Placental pericyte (primary cell): Measurements from ENCODE around the gene FAN1. TPM values are rescaled to one million over a fixed set of nuclear protein-coding genes. Genes with fewer than 3 reads are reported as not detected.

Source experiments
- small RNA-seq: library from RNA; depleted of rRNA; stranded (forward); fragments of <200 nt; gene quantifications from one replicate; pipeline ENCODE3, GENCODE V24; 2012; ENCODE audit warnings: low replicate concordance
- total RNA-seq: library from RNA; depleted of rRNA; stranded (reverse); fragments of >200 nt; gene quantifications from 2 replicates; pipeline ENCODE4 v1.2.3, GENCODE V29; 2012

Gene FAN1
- total RNA-seq, result 13.1 and 18.9 TPM in 2 replicates

DNA sequence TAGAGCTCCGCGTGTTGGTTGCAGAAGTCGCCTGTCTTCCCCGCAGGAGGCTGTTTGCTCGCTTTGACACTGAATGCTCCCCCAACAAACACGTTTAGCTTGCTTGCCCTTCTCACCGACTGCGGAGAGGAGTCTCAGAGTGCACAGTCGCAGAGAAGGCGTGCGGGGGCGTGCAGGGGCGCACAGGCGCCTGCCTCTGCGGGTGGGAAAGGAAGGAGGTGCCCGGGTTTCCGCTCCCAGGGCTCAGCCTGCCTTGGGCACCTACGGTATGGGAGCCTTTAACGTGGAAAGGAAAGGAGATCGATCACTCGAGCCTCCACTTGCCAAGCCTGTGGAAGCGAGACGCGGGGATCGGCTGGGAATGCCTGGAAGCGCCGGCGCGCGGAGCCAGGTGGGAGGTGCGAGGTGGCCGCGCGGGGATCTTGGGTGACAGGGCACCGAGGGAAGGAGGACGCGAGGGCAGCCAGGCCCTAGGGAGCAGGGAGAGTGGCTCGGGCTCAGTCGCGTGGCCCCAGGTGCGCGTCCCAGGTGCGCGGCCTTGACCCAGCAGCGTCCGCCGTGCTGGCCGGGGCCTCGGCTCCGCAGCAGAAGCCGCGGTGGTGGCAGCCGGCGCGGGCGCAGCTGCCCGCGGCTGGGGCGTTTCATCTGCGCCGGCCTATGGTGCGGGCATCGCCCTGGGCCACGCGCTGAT lies at the start of gene FAN1:
Gene FAN1, plus strand, starts transcription at position 419 of the 691 bp plus-strand sequence. CDS start 749 bp downstream, outside the sequence.

DNA sequence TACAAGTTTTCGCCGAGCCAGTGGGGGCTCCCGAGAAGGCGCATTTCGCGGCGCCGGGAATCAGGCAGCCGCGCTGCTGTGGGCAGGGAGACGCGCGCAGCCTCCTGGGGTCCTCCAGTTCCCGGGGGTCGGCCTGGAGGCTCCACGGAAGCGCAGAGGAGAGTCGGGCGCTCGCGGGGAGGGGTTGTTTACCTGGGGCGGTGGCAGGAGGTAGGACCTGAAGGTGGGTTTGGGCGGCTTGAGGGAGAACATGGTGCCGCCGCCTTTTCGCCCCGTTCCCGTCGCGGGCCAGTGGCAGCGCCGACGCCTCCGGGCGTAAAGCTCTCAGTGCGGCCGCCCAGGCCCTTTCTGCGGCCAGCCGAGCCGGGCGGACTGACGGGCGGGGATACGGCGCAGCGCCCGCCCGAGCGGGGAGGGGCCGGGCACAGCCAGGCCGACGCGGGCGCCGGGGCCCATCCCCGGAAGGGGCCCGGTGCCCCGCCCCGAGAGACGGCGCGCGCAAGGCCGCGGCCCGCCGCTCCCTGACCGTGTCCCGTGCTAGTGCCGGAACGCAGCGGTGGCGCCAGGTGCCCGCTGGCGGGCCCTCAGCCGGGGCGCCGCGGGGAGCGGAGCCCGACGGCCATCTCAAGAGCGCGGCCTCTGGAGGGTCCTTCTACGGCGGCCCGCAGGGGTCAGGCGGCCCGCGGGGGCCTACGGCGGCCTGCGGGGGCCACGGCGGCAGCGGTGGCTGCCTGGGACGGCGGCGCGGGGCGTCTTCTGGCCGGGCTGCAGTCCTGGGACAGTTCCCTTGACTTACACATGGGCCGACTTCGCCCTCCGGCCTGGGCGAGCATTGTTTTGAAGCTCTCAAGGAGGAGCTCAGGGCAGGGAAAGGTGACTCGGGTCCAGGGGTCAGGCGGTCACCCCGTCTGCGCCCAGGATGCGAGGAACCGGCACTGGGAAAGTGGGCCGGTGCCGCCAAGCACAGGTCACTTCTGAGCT lies 87.8 kb downstream of the FAN1 start, which contains the start of gene MTMR10:
Gene MTMR10, minus strand, starts transcription at position 374 of the 981 bp plus-strand sequence. Its CDS starts 122 bp downstream, at position 252.

Small RNA genes lying within 50 kb of the gene (small RNA-seq; reads per million reads assigned to genes)
- gene RNU6-466P, result not detected

Other genes with a start within 250 kb of the FAN1 start
- 18.2 and 22.8 TPM in 2 replicates for gene MTMR10, start 87.7 kb downstream of the FAN1 start, total RNA-seq
- gene TRPM1, start 197.8 kb downstream of the FAN1 start, total RNA-seq, result not detected in 2 replicates